Endothelial cell of umbilical vein (primary cell): Measurements from ENCODE around the gene ZNF670.

Experiments
- CTCF ChIP-seq, 2 donors: IDR thresholded peaks; 1 replicate in 1 of 2; 2 replicates in 1 of 2; pipeline ENCODE4 v1.5.1; 2011; ENCODE audit warnings: low read length in 2 of 2, mild to moderate bottlenecking in 2 of 2, moderate library complexity in 2 of 2, control low read depth in 1 of 2, inconsistent platforms in 1 of 2, low read depth in 1 of 2; ENCODE audit not compliant: insufficient read depth in 1 of 2; ENCODE audit errors: extremely low read depth in 1 of 2
- EZH2 ChIP-seq: IDR thresholded peaks from 2 replicates; pipeline ENCODE4 v1.6.1; 2012; ENCODE audit warnings: borderline replicate concordance, low read depth, mild to moderate bottlenecking, moderate library complexity, low read length, inconsistent platforms; ENCODE audit not compliant: severe bottlenecking
- JUN ChIP-seq: IDR thresholded peaks from 2 replicates; pipeline ENCODE4 v1.6.1; 2011; ENCODE audit warnings: borderline replicate concordance, low read depth; ENCODE audit not compliant: insufficient read length, insufficient read depth
- POLR2A ChIP-seq: IDR thresholded peaks from 2 replicates; pipeline ENCODE4 v1.6.1; 2012; ENCODE audit warnings: low read depth, mild to moderate bottlenecking, control low read depth, low read length
- POLR2AphosphoS5 ChIP-seq: IDR thresholded peaks from 2 replicates; pipeline ENCODE4 v1.6.1; 2012; ENCODE audit warnings: low read depth, mild to moderate bottlenecking, control low read depth, low read length, moderate library complexity; ENCODE audit not compliant: insufficient read depth

- TF ChIP-seq CTCF (IDR thresholded peaks at IDR 0.05; ENCODE audit: extremely low read depth in 1 of 2, insufficient read depth in 1 of 2, low read depth in 1 of 2, low read length in 2 of 2) (no peak), POLR2AphosphoS5 (no peak), POLR2A (no peak), EZH2 (no peak), JUN (no peak)
Observed at GRCh38 chr1:247084771-247085170, 6.2 kb upstream of the ZNF670 start.
